Activated naive CD4-positive, alpha-beta T cell treated with anti-CD3 and anti-CD28 coated beads, Interleukin-2, amount 50 U/mL, for 24 hours (primary cell): ENCODE data around the gene POU2F3.

Experiments used
- H3K27ac Mint-ChIP-seq: one replicate; pipeline ENCODE4 v1.8.0; 2021; ENCODE audit warnings: mild to moderate bottlenecking, mixed read lengths
- H3K27me3 Mint-ChIP-seq: one replicate; pipeline ENCODE4 v1.8.0; 2021; ENCODE audit warnings: mixed read lengths
- H3K36me3 Mint-ChIP-seq: one replicate; pipeline ENCODE4 v1.8.0; 2021; ENCODE audit warnings: mixed read lengths
- H3K4me1 Mint-ChIP-seq: one replicate; pipeline ENCODE4 v1.8.0; 2021; ENCODE audit warnings: mixed read lengths
- H3K4me3 Mint-ChIP-seq: one replicate; pipeline ENCODE4 v1.8.0; 2021; ENCODE audit warnings: mild to moderate bottlenecking, mixed read lengths
- H3K9me3 Mint-ChIP-seq: one replicate; pipeline ENCODE4 v1.8.0; 2021; ENCODE audit warnings: mixed read lengths

POU2F3 gene

DNA sequence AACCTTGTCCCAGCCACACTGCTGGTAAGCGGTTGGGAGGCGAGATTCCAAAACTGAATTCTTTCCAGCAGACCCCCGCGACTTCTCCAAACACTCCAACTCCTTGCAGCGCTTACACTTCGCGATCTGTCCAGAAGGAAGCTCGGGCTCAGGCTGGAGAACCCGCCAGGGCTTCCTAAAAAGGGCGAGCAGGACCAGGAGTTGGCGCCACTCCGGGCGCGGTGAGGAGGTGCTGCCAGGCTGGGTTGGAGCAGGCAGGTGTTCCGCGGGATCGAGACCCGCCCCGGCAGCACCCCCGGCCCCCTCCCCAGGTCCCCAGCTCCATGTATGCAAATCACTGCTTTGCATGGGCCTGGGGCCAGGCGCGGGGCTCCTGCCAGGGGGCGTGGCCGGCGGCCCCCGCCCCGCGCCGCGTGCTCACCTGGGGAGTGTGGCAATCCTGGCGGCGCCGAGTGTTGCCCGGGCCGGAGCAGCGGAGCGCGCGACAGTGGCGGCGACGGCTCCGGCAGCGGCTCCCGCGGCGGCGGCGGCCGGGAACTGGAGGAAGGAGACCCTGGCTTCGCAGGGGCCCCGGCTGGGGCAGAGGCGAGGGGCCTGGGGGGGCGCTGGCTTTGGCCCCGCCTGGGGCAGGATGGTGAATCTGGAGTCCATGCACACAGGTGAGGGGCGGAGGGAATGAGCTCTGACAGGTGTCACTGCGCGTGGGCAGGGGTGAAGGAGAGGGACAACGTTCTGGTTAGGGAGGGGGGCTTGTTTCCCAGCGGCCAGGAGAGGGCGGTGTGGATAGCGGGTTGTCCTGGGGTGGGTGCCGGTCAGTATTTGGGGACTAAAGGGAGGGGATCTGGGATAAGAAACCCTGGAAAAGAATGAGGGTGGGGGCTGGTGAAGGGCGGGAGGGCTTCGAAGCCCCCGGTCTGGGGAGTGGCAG lies at the start of gene POU2F3:
Gene POU2F3 (plus strand): TSS at position 428 of the 928 bp plus-strand sequence. CDS start 204 bp downstream, at position 632.
- H3K27ac Mint-ChIP-seq, result no peak within 1 kb of the TSS
- no peak within 1 kb of the TSS for H3K4me3 Mint-ChIP-seq
- no peaks in the 10 kb centered on the region for H3K9me3 Mint-ChIP-seq
- H3K27me3 Mint-ChIP-seq, result peaks cover 35% of the 10 kb centered on the region
- H3K36me3 Mint-ChIP-seq, result no peaks in the 10 kb centered on the region
- no peaks in the 10 kb centered on the region for H3K4me1 Mint-ChIP-seq

GRCh38 chr11:120191058-120191457 lies 48.9 kb upstream of the POU2F3 start:
- Mint-ChIP-seq H3K36me3 (no peaks in the 10 kb centered on the region), H3K4me3 (no peak overlapping the region), H3K4me1 (peaks cover 7% of the 10 kb centered on the region)

DNA sequence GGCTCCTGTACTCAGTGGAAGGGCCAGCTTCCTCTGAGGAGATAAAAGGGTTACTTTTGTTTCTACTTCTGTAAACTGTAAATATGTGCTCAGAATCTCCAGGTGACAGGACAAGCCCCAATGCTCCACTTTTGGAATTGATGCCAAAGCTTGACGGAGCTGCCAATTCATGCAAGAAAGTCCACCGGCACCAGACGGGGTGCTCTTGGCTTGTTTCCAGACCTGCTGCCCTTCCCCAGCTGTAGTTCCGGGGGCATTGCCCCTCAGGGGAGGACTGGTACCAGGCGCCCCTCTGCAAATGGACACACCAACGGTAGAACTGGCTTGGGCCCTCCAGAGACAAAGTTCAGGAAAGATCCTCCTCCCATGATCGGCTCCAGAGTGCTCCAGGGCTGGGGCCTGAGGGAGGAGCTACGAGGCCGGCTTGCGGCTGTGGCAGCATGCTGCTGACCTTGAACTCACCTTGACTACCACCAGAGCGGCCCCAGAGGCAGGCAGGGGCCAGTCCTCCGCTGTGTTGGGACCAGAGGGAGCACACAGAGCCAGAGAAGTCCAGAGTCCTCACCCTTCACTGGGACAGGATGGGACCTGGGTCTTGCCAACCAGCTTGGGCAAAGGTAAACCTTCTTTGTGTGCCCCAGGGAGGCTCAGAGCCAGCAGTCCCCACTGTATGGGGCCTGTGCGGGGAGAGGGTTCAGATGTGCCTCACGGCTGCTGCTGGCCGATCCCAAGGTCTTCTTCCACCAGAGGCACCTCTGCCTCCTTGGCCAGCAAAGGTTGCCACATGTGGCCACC lies 46.9 kb upstream of the POU2F3 start:
- Mint-ChIP-seq H3K4me1 (no peaks in the 10 kb centered on the region), H3K27ac (no peak overlapping the region), H3K4me3 (no peak overlapping the region), H3K27me3 (no peaks in the 10 kb centered on the region), H3K36me3 (no peaks in the 10 kb centered on the region), H3K9me3 (no peaks in the 10 kb centered on the region)

More at GRCh38 chr11:120191058-120191457, 48.9 kb upstream of the POU2F3 start:
- Mint-ChIP-seq H3K27ac (no peak overlapping the region), H3K27me3 (no peaks in the 10 kb centered on the region), H3K9me3 (no peaks in the 10 kb centered on the region)

- H3K9me3 Mint-ChIP-seq, result no peaks in the 10 kb centered on the region
These were observed 45.8 kb upstream of the POU2F3 start for GRCh38 chr11:120194166-120194565.

GRCh38 chr11:120195601-120196320 lies 44.2 kb upstream of the POU2F3 start:
- Mint-ChIP-seq H3K27ac (no peak overlapping the region), H3K36me3 (no peaks in the 10 kb centered on the region), H3K27me3 (no peaks in the 10 kb centered on the region), H3K4me3 (no peak overlapping the region), H3K4me1 (no peaks in the 10 kb centered on the region), H3K9me3 (no peaks in the 10 kb centered on the region)

More at GRCh38 chr11:120194166-120194565, 45.8 kb upstream of the POU2F3 start:
- Mint-ChIP-seq H3K27ac (no peak overlapping the region), H3K4me1 (no peaks in the 10 kb centered on the region), H3K4me3 (no peak overlapping the region), H3K36me3 (no peaks in the 10 kb centered on the region), H3K27me3 (no peaks in the 10 kb centered on the region)

DNA sequence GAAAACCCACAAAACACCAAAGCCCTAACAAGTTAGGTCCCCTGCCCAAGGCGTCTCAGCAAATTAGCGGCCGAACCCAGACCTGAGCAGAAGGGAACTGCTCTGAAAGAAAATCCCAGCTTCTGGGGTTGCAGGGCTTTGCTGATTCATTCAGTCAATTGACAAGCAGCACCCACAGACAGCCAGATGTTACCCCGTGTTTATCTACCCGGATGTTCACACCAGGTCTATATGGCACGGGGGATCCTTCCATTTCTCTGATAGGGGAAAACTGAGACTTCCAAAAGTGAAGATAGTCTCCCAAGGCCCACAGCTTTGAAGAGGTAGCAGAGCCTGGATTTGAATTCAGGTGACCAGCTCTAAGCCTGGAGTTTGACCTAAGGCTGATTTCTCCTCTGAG lies 43.1 kb upstream of the POU2F3 start:
- Mint-ChIP-seq H3K4me1 (no peaks in the 10 kb centered on the region), H3K36me3 (no peaks in the 10 kb centered on the region), H3K27ac (no peak overlapping the region), H3K9me3 (no peaks in the 10 kb centered on the region), H3K4me3 (no peak overlapping the region), H3K27me3 (no peaks in the 10 kb centered on the region)

- Mint-ChIP-seq H3K27me3 (no peaks in the 10 kb centered on the region), H3K36me3 (no peaks in the 10 kb centered on the region), H3K4me1 (no peaks in the 10 kb centered on the region), H3K27ac (no peak overlapping the region), H3K9me3 (no peaks in the 10 kb centered on the region), H3K4me3 (no peak overlapping the region)
These were observed 42.6 kb upstream of the POU2F3 start for GRCh38 chr11:120197251-120197891.

GRCh38 chr11:120197977-120198376 lies 42.0 kb upstream of the POU2F3 start:
- no peaks in the 10 kb centered on the region for H3K27me3 Mint-ChIP-seq
- no peaks in the 10 kb centered on the region for H3K4me1 Mint-ChIP-seq
- H3K36me3 Mint-ChIP-seq, result no peaks in the 10 kb centered on the region
- H3K27ac Mint-ChIP-seq, result no peak overlapping the region
- H3K4me3 Mint-ChIP-seq, result no peak overlapping the region
- H3K9me3 Mint-ChIP-seq, result no peaks in the 10 kb centered on the region

- H3K27ac Mint-ChIP-seq, result no peak overlapping the region
- no peaks in the 10 kb centered on the region for H3K36me3 Mint-ChIP-seq
- H3K4me1 Mint-ChIP-seq, result no peaks in the 10 kb centered on the region
- H3K4me3 Mint-ChIP-seq, result no peak overlapping the region
- no peaks in the 10 kb centered on the region for H3K27me3 Mint-ChIP-seq
- no peaks in the 10 kb centered on the region for H3K9me3 Mint-ChIP-seq
These were observed 41.5 kb upstream of the POU2F3 start for GRCh38 chr11:120198403-120198786.

- H3K4me3 Mint-ChIP-seq, result no peak overlapping the region
- H3K27ac Mint-ChIP-seq, result no peak overlapping the region
- H3K27me3 Mint-ChIP-seq, result no peaks in the 10 kb centered on the region
- H3K36me3 Mint-ChIP-seq, result no peaks in the 10 kb centered on the region
- no peaks in the 10 kb centered on the region for H3K9me3 Mint-ChIP-seq
- no peaks in the 10 kb centered on the region for H3K4me1 Mint-ChIP-seq
These were observed 41.0 kb upstream of the POU2F3 start for GRCh38 chr11:120198787-120199469.

- H3K4me3 Mint-ChIP-seq, result no peak overlapping the region
- no peaks in the 10 kb centered on the region for H3K36me3 Mint-ChIP-seq
These were observed 40.3 kb upstream of the POU2F3 start for GRCh38 chr11:120199613-120200012.

DNA sequence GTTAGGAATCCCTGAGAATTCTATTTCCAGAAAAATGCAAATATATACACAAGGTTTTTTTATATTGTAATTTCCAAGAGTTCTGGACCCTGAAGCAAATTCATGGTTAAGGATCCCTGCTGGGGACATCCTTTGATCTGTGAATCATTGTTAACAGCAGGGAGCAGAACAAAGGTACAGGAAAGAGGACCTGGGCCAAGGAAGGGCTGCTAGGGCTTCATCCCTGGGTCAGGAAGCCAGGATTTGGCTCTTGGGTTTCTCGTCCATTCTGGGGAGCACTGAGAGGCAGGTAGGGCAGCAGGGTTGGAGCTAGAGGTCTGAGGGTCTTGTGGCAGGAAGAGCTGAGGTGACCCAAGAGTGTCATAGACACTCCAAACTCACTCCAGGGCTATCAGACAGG lies 39.3 kb upstream of the POU2F3 start:
- no peak overlapping the region for H3K27ac Mint-ChIP-seq
- H3K27me3 Mint-ChIP-seq, result no peaks in the 10 kb centered on the region
- H3K4me3 Mint-ChIP-seq, result no peak overlapping the region
- H3K36me3 Mint-ChIP-seq, result no peaks in the 10 kb centered on the region
- H3K9me3 Mint-ChIP-seq, result no peaks in the 10 kb centered on the region
- H3K4me1 Mint-ChIP-seq, result no peaks in the 10 kb centered on the region

More at GRCh38 chr11:120199613-120200012, 40.3 kb upstream of the POU2F3 start:
- H3K9me3 Mint-ChIP-seq, result no peaks in the 10 kb centered on the region
- no peak overlapping the region for H3K27ac Mint-ChIP-seq
- no peaks in the 10 kb centered on the region for H3K27me3 Mint-ChIP-seq
- H3K4me1 Mint-ChIP-seq, result no peaks in the 10 kb centered on the region

GRCh38 chr11:120201653-120202052 lies 38.3 kb upstream of the POU2F3 start:
- Mint-ChIP-seq H3K27me3 (no peaks in the 10 kb centered on the region), H3K4me1 (no peaks in the 10 kb centered on the region), H3K36me3 (no peaks in the 10 kb centered on the region), H3K4me3 (no peak overlapping the region), H3K9me3 (no peaks in the 10 kb centered on the region), H3K27ac (no peak overlapping the region)

- no peaks in the 10 kb centered on the region for H3K36me3 Mint-ChIP-seq
These were observed 36.3 kb upstream of the POU2F3 start for GRCh38 chr11:120203626-120204025.

More at GRCh38 chr11:120203626-120204025, 36.3 kb upstream of the POU2F3 start:
- no peak overlapping the region for H3K4me3 Mint-ChIP-seq
- no peak overlapping the region for H3K27ac Mint-ChIP-seq
- no peaks in the 10 kb centered on the region for H3K4me1 Mint-ChIP-seq
- H3K9me3 Mint-ChIP-seq, result no peaks in the 10 kb centered on the region
- H3K27me3 Mint-ChIP-seq, result peaks cover 3% of the 10 kb centered on the region
